Left colon (tissue), 2 donors: ENCODE data around the gene CCDC117. TPM values are rescaled to one million over a fixed set of nuclear protein-coding genes. Genes with fewer than 3 reads are reported as not detected.
A peak's percentile ranks its signal among the peaks of the same experiment; 100 is the strongest.

ENCODE experiments used
- ATAC-seq: fragments of 200-7000 bp; cut with Tn5 transposase; one replicate; pipeline ENCODE4 v1.9.1; 2020; ENCODE audit warnings: mild to moderate bottlenecking, moderate library complexity
- DNase-seq, 2 donors: peaks; one replicate each; pipeline ENCODE4 v3.0.0-alpha.2; 2020
- intact Hi-C, 2 donors: fragments of 100-400 bp; cut with DNase I in 1 of 2; cut with micrococcal nuclease in 1 of 2; formaldehyde crosslinking; loops; one replicate each; pipeline versions ENCODE4 v1.11.2 to v1.14.0; 2022; cut with DNase I, micrococcal nuclease
- total RNA-seq, 2 donors: library from RNA; stranded (reverse); fragmentation: NEBNext Ultra II Directional; extraction: Animal tissue kit (Norgen Biotek cat#: 25700); gene quantifications; one replicate each; pipeline ENCODE4 v1.2.1, GENCODE V29; 2021
- donor health status: DM: no; HTN: no; CAD: no.
- donor health status: DM: yes; HTN: yes; CAD: no.

CCDC117 gene
- total RNA-seq, 2 donors from 2014 or later: 15.2 to 17.0 TPM

GRCh38 chr22:28766628-28767027, 5.9 kb upstream of the CCDC117 start:
- intact Hi-C loops: no loop called here
- ATAC-seq: no peak
- no peak for DNase-seq

GRCh38 chr22:28768701-28769393, 3.6 kb upstream of the CCDC117 start:
- DNase-seq (no peak), ATAC-seq (no peak)
- intact Hi-C loops: no loop called here

- DNase-seq (no peak), ATAC-seq (no peak)
- intact Hi-C loops: no loop called here
These were observed 3.0 kb upstream of the CCDC117 start for GRCh38 chr22:28769394-28770085.

DNA sequence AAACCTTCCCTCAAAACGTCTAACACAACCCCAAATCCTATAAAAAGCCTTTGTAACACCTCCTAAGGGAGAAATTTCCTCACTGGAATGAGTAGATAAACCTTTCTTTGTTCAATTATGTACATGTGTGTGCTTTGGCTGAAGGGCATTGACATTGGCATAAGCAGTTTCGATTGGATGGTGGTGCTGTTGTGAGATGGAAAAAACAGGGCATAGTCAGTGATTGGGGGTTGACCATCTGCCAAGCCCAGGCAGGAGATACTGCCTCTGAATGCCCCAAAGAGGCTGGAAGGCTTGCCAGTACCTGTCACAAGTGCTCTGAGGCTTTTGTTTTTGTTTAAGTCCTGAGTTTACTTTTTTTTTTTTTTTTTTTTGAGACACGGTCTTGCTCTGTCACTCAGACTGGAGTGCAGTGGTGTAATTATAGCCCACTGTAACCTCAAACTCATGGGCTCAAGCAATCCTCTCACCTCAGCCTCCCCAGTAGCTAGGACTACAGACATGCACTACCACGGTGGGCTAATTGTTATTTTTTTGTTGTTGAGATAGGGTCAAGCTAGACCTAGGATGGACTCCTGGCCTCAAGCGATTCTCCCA, 1.2 kb upstream of the CCDC117 start:
- DNase-seq: no peak
- intact Hi-C loops: no loop called here
- ATAC-seq: no peak

DNA sequence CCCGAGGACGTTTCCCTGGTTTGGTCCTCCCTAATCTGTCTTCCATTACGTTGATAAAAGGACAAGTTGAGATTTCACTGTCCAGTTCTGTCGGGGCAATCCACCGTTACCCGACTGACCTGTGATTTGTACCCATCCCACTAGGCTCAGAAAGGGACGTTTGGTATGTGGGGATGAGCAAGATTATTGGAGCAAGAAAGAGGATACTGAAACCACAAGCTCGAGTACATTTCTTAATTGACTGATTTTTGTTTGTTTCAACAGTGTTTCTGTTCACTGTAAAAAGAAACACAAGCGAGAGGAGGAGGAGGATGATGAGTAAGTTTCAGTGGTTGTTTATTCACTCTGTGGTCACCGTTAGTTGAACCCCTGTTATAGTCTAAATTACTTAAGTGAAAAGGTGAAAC, 969 bp downstream of the CCDC117 start:
- ATAC-seq: no peak
- intact Hi-C loops: no loop called here
- DNase-seq: no peak

GRCh38 chr22:28774378-28774777, 1.9 kb downstream of the CCDC117 start:
- ATAC-seq: no peak

GRCh38 chr22:28779833-28780232, 7.3 kb downstream of the CCDC117 start:
- no peak for DNase-seq
- ATAC-seq: no peak
- intact Hi-C loops: no loop called here

More at GRCh38 chr22:28774378-28774777, 1.9 kb downstream of the CCDC117 start:
- intact Hi-C loops: no loop called here
- DNase-seq: no peak

- ATAC-seq (no peak), DNase-seq (no peak)
- intact Hi-C loops: no loop called here
These were observed 7.8 kb downstream of the CCDC117 start for GRCh38 chr22:28780296-28780695.

- DNase-seq: no peak
- intact Hi-C loops: no loop called here
- peak; percentile 87 for ATAC-seq
These were observed 11.5 kb downstream of the CCDC117 start for GRCh38 chr22:28783786-28784671.

DNA sequence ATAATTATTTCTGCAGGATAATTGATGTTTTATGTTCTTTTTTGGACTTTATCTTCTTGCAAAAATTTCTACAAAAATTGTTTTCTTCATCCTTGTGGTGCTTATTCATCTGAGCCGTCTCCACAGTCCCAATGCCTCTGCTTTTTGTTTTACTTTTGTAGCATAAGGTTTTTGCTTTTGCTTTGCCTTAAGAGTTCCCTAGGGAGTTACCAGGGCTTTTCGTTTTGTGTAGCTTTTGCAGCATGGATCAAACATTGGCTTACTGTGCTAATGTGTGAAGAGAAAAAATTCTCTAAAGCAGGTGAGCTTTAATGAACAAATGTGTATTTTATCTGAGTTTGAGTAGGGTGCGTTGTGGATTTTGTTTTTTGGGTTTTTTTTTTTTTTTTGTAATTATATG, 16.1 kb downstream of the CCDC117 start:
- DNase-seq: no peak
- intact Hi-C loops: no loop called here
- ATAC-seq: no peak

DNA sequence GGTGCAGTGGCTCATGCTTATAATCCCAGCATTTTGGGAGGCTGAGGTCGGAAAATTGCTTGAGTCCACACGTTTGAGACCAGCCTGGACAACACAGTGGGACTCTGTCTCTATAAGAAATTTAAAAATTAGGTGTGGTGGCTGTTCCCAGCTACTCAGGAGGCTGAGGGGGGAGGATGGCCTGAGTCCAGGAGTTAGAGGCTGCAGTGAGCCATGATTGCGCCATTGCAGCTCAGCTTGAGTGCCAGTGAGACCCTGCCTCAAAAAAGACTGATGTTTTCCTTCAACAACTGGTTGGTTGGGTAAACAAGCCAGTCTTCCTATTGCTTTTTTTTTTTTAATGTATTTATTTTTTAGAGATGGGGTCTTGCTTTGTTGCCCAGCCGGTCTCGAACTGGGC, 18.6 kb downstream of the CCDC117 start:
- intact Hi-C loops: no loop called here
- no peak for DNase-seq
- no peak for ATAC-seq

GRCh38 chr22:28791841-28792490, 19.5 kb downstream of the CCDC117 start:
- DNase-seq (no peak), ATAC-seq (peak; percentile 58)
- intact Hi-C loops: no loop called here

- peak; percentile 27 for ATAC-seq
- no peak for DNase-seq
- intact Hi-C loops: no loop called here
These were observed 20.2 kb downstream of the CCDC117 start for GRCh38 chr22:28792491-28793383.

GRCh38 chr22:28793976-28794584, 21.6 kb downstream of the CCDC117 start:
- DNase-seq (no peak), ATAC-seq (no peak)
- intact Hi-C loops: no loop called here

DNA sequence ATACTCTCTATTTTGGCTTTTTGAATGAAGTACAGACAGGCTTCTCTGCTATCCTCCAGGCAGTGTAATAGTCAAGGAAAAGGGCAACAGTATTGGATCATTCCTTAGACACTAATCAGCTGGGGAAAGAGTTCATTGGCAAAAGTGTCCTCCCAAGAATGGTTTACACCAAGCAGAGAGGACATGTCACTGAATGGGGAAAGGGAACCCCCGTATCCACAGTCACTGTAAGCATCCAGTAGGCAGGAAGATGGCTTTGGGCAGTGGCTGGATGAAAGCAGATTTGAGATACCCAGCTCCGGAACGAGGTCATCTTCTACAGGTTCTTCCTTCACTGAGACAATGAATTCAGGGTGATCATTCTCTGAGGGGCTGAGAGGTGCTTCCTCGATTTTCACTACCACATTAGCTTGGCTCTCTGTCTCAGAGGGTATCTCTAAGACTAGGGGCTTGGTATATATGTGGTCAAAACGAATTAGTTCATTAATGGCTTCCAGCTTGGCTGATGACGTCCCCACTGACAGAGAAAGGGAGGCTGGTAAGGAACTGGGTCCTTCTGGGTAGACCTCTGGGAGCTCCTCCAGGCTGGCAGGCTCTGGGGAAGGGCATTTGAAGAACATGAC, 22.7 kb downstream of the CCDC117 start:
- intact Hi-C loops: no loop called here
- DNase-seq: no peak
- no peak for ATAC-seq

DNA sequence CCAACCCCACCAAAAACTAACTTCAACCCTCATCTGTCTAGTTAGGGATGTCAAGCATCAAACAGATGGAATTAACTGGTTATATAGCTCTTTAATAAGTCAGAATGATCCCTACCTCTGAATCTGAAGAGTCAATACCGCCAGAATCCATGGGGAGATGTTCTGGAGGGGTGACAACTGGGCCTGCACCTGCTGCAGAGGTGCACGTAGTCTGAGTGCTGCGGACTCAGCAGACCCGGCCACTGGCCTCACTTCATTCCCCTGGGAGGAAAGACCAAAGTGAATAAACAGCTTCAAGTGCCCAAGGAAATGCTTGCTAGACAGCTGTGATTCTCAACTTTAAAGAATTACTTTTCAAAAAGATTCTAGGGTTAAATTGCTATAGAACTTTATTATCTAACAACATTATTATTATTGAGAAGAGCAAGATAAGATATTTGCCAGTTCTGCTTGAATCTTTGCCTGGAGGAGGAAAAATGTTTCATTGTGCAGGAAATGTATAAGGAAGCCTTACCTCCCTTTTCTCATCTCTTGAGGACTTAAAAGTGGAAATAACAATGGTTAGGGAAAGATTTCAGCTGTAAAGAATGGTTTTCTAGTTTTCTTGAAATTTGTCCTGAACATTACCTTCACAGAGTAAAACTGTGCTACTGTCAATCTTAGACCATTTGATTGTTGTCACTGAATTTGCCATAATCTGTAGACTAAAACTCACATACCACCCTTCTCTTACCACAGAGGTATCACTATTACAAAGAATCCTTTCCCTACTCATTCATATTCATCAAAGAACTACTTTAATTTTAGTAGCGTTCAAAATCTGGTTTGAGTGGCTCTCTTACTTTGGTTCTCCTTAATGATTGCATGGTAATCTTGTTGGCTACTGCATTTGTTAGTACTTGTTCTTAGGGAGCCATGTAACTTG, 23.7 kb downstream of the CCDC117 start:
- DNase-seq (no peak), ATAC-seq (no peak)
- intact Hi-C loops: no loop called here
